Left lung (tissue), 10 donors: Measurements from ENCODE around the gene ARL2BP. TPM values are rescaled to one million over a fixed set of nuclear protein-coding genes. Genes with fewer than 3 reads are reported as not detected.

ENCODE experiments used
- ATAC-seq: fragments of 200-7000 bp; cut with Tn5 transposase; one replicate; pipeline ENCODE4 v1.9.1; 2020; ENCODE audit warnings: moderate library complexity
- DNase-seq, 4 donors: peaks; one replicate each; pipeline ENCODE4 v3.0.0-alpha.2; 2013 to 2020
- H3K27ac ChIP-seq, 2 donors: fragments of 200-600 bp; sonication (generic) in 1 of 2; one replicate each; pipeline versions ENCODE4 v1.5.0 to v1.8.0; 2020 to 2021
- H3K27me3 ChIP-seq, 2 donors: fragments of 200-600 bp; sonication (generic) in 1 of 2; one replicate each; pipeline versions ENCODE4 v1.5.0 to v1.8.0; 2020 to 2021
- H3K36me3 ChIP-seq, 2 donors: fragments of 200-600 bp; sonication (generic) in 1 of 2; one replicate each; pipeline versions ENCODE4 v1.5.0 to v1.8.0; 2020 to 2021
- H3K4me1 ChIP-seq, 2 donors: fragments of 200-600 bp; one replicate each; pipeline ENCODE4 v1.8.0; 2021
- H3K4me3 ChIP-seq, 2 donors: fragments of 200-600 bp; sonication (generic) in 1 of 2; one replicate each; pipeline versions ENCODE4 v1.5.0 to v1.8.0; 2020 to 2021; ENCODE audit warnings: mild to moderate bottlenecking in 1 of 2
- H3K9me3 ChIP-seq, 2 donors: fragments of 200-600 bp; sonication (generic) in 1 of 2; one replicate each; pipeline versions ENCODE4 v1.5.0 to v1.8.0; 2020 to 2021
- intact Hi-C, 2 donors: fragments of 100-400 bp; cut with DNase I; formaldehyde crosslinking; loops; one replicate each; pipeline versions ENCODE4 v1.11.2 to v1.14.2; 2022
- polyA plus RNA-seq, 6 donors: library from polyadenylated mRNA; unstranded; fragments of 120-200 nt; gene quantifications; one replicate each; pipeline ENCODE4 v1.2.1, GENCODE V29; 2013; ENCODE audit not compliant: insufficient read length in 6 of 6
- total RNA-seq, 2 donors: library from RNA; stranded (reverse); fragmentation: NEBNext Ultra II Directional; extraction: Animal tissue kit (Norgen Biotek cat#: 25700); gene quantifications; one replicate each; pipeline ENCODE4 v1.2.1, GENCODE V29; 2021
- TF ChIP-seq, protein P1 (sequence below), 2 donors: fragments of 200-600 bp; sonication (generic) in 1 of 2; IDR thresholded peaks; one replicate each; pipeline versions ENCODE4 v1.5.0 to v1.8.0; 2021; ENCODE audit warnings: antibody characterized with exemption in 2 of 2
- donor health status: DM: no; HTN: yes; CAD: no.
- donor health status: DM: no; HTN: no; CAD: no.

ARL2BP gene
- total and polyA plus RNA-seq, 8 donors: 51.4 to 76.1 (median 67.4) TPM

DNA sequence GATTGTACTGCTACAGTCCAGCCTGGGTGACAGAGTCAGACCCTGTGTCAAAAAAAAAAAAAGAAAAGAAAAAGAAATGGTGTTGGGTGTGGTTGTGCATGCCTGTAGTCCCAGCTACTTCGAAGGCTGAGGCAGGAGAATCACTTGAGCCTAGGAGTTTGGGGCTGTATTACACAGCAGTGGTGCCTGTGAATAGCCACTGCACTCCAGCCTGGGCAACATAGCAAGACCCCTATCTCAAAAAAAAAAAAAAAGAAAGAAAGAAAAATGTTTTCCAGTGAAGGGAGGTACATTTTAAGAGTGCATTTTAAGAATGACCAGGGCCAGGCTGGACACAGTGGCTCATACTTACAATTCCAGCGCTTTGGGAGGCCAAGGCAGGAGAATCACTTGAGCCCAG, 6.3 kb downstream of the ARL2BP start:
- H3K4me3 ChIP-seq: no peak overlapping the region
- ATAC-seq (no peak), DNase-seq (no peak)
- TF ChIP-seq, protein P1, sequence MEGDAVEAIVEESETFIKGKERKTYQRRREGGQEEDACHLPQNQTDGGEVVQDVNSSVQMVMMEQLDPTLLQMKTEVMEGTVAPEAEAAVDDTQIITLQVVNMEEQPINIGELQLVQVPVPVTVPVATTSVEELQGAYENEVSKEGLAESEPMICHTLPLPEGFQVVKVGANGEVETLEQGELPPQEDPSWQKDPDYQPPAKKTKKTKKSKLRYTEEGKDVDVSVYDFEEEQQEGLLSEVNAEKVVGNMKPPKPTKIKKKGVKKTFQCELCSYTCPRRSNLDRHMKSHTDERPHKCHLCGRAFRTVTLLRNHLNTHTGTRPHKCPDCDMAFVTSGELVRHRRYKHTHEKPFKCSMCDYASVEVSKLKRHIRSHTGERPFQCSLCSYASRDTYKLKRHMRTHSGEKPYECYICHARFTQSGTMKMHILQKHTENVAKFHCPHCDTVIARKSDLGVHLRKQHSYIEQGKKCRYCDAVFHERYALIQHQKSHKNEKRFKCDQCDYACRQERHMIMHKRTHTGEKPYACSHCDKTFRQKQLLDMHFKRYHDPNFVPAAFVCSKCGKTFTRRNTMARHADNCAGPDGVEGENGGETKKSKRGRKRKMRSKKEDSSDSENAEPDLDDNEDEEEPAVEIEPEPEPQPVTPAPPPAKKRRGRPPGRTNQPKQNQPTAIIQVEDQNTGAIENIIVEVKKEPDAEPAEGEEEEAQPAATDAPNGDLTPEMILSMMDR (IDR thresholded peaks at IDR 0.05): no peak
- intact Hi-C loops: no loop called here
- H3K27me3 ChIP-seq: no peaks in the 10 kb centered on the region
- peaks cover 0 to 4% of the 10 kb centered on the region in 2 donors for H3K4me1 ChIP-seq
- peaks cover 0 to 97% of the 10 kb centered on the region in 2 donors for H3K36me3 ChIP-seq
- no peaks in the 10 kb centered on the region for H3K9me3 ChIP-seq
- H3K27ac ChIP-seq: peak overlapping the region; percentile 26 to 53

DNA sequence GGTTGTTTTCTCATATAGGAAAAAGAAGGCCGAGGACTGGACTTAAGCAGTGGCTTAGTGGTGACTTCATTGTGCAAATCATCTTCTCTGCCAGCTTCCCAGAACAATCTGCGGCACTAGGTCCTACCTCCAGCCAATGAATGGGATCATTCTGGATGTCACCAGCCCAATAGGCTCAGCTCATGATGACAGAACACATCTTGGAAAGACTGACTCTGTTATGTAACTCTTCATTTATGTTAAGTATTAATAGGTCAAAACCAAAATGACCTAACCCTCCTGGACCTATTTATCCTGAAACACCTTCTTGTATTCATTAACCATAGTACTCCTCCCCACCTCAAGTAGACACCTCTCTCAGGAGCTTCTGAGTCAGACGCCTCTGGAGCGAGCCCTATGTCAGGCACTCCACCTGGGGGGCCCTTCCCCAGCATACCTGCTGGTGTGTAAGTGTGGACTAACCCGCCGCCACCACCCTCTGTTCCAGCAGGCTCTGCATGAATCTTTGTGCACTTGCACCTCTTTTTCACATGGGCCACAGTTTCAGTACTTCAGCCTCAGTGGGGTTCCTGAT, 7.2 kb downstream of the ARL2BP start:
- Histone ChIP-seq H3K27me3 (no peaks in the 10 kb centered on the region), H3K27ac (peak overlapping the region; percentile 26 to 53), H3K36me3 (peaks cover 0 to 98% of the 10 kb centered on the region in 2 donors), H3K9me3 (no peaks in the 10 kb centered on the region), H3K4me3 (no peak overlapping the region), H3K4me1 (no peaks in the 10 kb centered on the region)
- TF ChIP-seq, protein P1 (IDR thresholded peaks at IDR 0.05): no peak
- intact Hi-C loops: no loop called here
- ATAC-seq: peak; percentile 86
- peak in 1 of 4 donors; percentile 75 for DNase-seq

DNA sequence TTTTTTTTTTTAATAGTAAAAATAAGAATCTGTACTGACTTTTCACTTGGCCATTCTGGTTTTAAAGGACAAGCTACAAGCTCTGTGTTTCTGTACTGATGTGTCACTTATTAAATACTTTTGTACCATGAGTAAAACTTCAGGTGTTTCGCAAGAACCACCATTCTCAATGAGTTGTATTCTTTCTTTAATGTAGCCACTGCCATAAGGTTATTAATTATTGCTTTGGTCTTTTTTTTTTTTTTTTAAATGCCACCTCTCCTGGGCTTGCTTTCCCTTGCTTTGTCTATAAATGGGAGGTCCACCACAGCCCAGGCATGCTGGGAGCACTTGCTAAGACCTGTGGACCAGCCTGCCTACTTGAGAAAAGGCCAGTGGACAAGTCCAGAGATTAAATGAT, 8.4 kb downstream of the ARL2BP start:
- intact Hi-C loops: no loop called here
- TF ChIP-seq, protein P1 (IDR thresholded peaks at IDR 0.05): no peak
- no peak overlapping the region for H3K27ac ChIP-seq
- peaks cover 0 to 96% of the 10 kb centered on the region in 2 donors for H3K36me3 ChIP-seq
- no peaks in the 10 kb centered on the region for H3K9me3 ChIP-seq
- no peak for DNase-seq
- no peak overlapping the region for H3K4me3 ChIP-seq
- H3K27me3 ChIP-seq: no peaks in the 10 kb centered on the region
- H3K4me1 ChIP-seq: no peaks in the 10 kb centered on the region
- peak; percentile 34 for ATAC-seq

DNA sequence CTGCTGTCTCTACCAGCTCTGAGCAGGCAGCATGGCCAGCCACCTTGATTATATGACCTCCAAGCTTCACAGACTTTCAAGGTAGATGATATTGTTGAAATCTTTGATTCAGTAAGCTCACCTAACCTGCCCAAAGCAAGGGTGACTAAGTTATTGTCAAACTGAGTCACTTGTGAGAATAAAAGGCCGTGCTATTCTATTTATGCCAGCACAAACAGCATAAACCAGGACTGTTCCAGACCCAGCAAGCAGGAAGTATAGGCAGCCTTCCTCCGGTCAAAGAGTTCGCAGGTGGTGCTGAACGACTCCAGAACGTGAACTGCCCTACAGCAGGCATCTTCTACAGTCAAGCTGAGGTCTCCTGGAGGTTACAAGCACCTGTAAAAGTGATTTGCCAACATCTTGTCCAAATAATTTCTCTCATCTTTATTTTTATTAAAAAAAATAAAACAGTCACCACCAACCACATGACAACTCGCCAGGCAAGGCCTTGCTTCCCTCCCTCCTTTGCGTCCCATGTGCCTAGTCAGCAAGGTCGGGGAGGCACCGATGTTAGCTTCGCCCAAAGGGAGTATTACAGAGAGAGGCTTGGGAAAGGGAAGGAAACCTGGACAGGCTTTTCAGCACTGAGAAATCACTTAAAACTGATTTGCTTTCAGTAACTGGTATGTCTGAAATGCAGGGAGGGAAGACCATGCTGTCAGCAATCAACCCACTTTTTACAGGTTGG, 10.8 kb downstream of the ARL2BP start:
- intact Hi-C loops: no loop called here
- H3K4me1 ChIP-seq: peaks cover 0 to 10% of the 10 kb centered on the region in 2 donors
- H3K36me3 ChIP-seq: peaks cover 0 to 72% of the 10 kb centered on the region in 2 donors
- peak in 1 of 4 donors; percentile 28 for DNase-seq
- H3K9me3 ChIP-seq: no peaks in the 10 kb centered on the region
- H3K27me3 ChIP-seq: no peaks in the 10 kb centered on the region
- TF ChIP-seq, protein P1 (IDR thresholded peaks at IDR 0.05): no peak
- ATAC-seq: no peak
- H3K27ac ChIP-seq: no peak overlapping the region
- no peak overlapping the region for H3K4me3 ChIP-seq

DNA sequence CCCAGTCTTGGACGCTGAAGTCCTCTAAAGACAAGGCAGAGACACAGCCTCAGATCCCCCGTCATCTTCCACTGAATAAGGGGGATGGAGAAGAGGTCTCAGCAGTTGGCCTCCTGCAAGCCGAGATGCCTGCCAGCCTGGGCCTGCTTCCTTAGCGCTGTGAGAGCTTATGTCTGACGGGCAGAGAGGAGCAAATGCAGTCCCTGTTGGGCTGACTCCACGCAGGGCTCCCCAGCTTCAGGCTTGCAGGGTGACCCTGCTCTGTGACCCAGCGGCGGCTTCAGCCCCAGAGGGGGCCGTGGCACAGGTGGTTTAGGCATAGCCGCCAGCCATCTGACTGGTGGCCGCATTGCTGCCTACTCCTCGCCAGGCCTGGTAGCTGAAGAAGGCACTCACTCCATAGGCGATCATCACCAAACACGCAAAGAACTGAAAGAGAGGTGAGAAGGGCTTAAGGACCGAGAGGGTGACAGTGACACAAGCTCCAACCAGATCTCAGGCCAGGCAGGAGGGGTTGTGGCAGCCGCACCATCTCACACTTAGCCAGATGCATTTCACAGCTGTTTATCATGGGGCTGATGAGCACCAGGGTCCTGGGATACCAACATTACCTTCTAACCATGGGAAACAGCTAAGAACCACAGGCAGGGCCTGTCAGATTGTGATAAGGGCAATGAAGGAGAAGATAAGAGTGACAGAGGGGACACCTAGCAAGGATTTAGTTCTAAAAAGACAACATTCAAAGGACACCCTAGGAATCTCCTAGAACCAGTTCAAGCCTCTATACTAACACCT, 11.7 kb downstream of the ARL2BP start:
- intact Hi-C loops: no loop called here
- Histone ChIP-seq H3K4me1 (peaks cover 0 to 10% of the 10 kb centered on the region in 2 donors), H3K27ac (no peak overlapping the region), H3K27me3 (no peaks in the 10 kb centered on the region), H3K36me3 (peaks cover 0 to 63% of the 10 kb centered on the region in 2 donors), H3K4me3 (no peak overlapping the region), H3K9me3 (no peaks in the 10 kb centered on the region)
- DNase-seq: peak in 1 of 4 donors; percentile 63
- no peak for ATAC-seq
- TF ChIP-seq, protein P1 (IDR thresholded peaks at IDR 0.05): no peak
